ENCODE results near the gene ZNF613.

DNA sequence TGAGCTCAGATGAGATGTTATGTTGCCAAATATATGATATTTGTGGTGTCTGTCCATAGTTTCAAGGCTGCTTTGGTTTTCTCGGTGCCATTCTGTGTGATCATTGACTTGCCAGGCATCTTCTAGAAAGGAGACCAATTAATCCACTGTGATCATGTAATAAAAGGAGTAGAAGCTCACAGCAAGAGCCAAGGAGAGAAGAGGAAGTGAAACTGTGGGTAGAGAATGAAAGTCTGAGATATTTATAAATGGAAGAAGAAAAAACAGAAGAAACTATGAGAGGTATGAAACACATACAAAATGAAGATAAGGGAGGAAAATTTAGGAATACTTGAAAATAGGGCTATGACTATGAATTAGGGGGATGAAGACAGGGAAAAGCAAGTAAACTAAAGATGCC is 11.1 kb upstream of the ZNF613 start:
- no peak for TF ChIP-seq CTCF (IDR thresholded peaks at IDR 0.05)
- TF ChIP-seq POLR2A (IDR thresholded peaks at IDR 0.05), result no peak
